Naive thymus-derived CD4-positive, alpha-beta T cell (primary cell): ENCODE measurements around the gene PRKAG2. TPM values are rescaled to one million over a fixed set of nuclear protein-coding genes. Genes with fewer than 3 reads are reported as not detected.

Experiments used
- ATAC-seq: fragments of 150-1000 bp; cut with Tn5 transposase; 2 replicates; pipeline ENCODE4 v1.10.0; 2021; ENCODE audit warnings: mild to moderate bottlenecking, moderate library complexity
- CTCF ChIA-PET: fragments of 350-600 bp; sonication (Branson Sonifier 250); formaldehyde crosslinking; loops from one replicate; lab custom pipeline; 2021; ENCODE audit warnings: antibody characterized with exemption; lab: Charles Lee
- POLR2A ChIA-PET: fragments of 350-600 bp; sonication (Branson Sonifier 250); formaldehyde crosslinking; loops from one replicate; lab custom pipeline; 2021; ENCODE audit warnings: antibody characterized with exemption, inconsistent platforms; lab: Charles Lee
- DNase-seq, 9 donors: peaks; one replicate each; pipeline versions ENCODE4 v3.0.0 to v3.0.0-alpha.2; 2020 to 2022; ENCODE audit warnings: mixed read lengths in 1 of 9
- H3K27ac ChIP-seq: one replicate; pipeline ENCODE4 v1.7.0; 2013; ENCODE audit warnings: mild to moderate bottlenecking, low read depth, low read length, moderate library complexity
- H3K27me3 ChIP-seq, 2 donors: one replicate each; pipeline ENCODE4 v1.7.0; 2013; ENCODE audit warnings: low read length in 2 of 2, mild to moderate bottlenecking in 2 of 2, moderate library complexity in 2 of 2; ENCODE audit not compliant: control insufficient read depth in 2 of 2, insufficient read depth in 2 of 2
- H3K36me3 ChIP-seq, 3 experiments: 1 replicate in 2 of 3; 2 replicates in 1 of 3; pipeline ENCODE4 v1.7.0; 2013; ENCODE audit warnings: low read length in 3 of 3, mild to moderate bottlenecking in 3 of 3, moderate library complexity in 1 of 3; ENCODE audit not compliant: insufficient read depth in 3 of 3, control insufficient read depth in 2 of 3
- H3K4me1 ChIP-seq, 2 donors: one replicate each; pipeline ENCODE4 v1.7.0; 2013; ENCODE audit warnings: low read length in 2 of 2, mild to moderate bottlenecking in 2 of 2, moderate library complexity in 1 of 2; ENCODE audit not compliant: control insufficient read depth in 2 of 2, insufficient read depth in 2 of 2
- H3K4me3 ChIP-seq: 2 replicates; pipeline ENCODE4 v1.7.0; 2013; ENCODE audit warnings: mild to moderate bottlenecking, low read length
- H3K9me3 ChIP-seq, 3 experiments: 1 replicate in 2 of 3; 2 replicates in 1 of 3; pipeline ENCODE4 v1.7.0; 2013; ENCODE audit warnings: low read length in 3 of 3; ENCODE audit not compliant: control insufficient read depth in 2 of 3
- H3K27ac Mint-ChIP-seq, 9 donors: one replicate each; pipeline ENCODE4 v1.8.0; 2020 to 2022; ENCODE audit warnings: mixed read lengths in 9 of 9, mild to moderate bottlenecking in 8 of 9, moderate library complexity in 5 of 9, inconsistent platforms in 2 of 9
- H3K27me3 Mint-ChIP-seq, 5 donors: one replicate each; pipeline ENCODE4 v1.8.0; 2021 to 2022; ENCODE audit warnings: mixed read lengths in 5 of 5, mild to moderate bottlenecking in 1 of 5
- H3K36me3 Mint-ChIP-seq, 5 donors: one replicate each; pipeline ENCODE4 v1.8.0; 2020 to 2022; ENCODE audit warnings: mixed read lengths in 5 of 5, mild to moderate bottlenecking in 3 of 5, inconsistent platforms in 1 of 5
- H3K4me1 Mint-ChIP-seq, 7 donors: one replicate each; pipeline ENCODE4 v1.8.0; 2020 to 2022; ENCODE audit warnings: mixed read lengths in 7 of 7, mild to moderate bottlenecking in 3 of 7, inconsistent platforms in 1 of 7
- H3K4me3 Mint-ChIP-seq, 10 donors: one replicate each; pipeline ENCODE4 v1.8.0; 2020 to 2022; ENCODE audit warnings: mild to moderate bottlenecking in 10 of 10, mixed read lengths in 10 of 10, moderate library complexity in 6 of 10, inconsistent platforms in 2 of 10
- H3K9me3 Mint-ChIP-seq, 11 donors: one replicate each; pipeline ENCODE4 v1.8.0; 2020 to 2022; ENCODE audit warnings: mixed read lengths in 11 of 11, mild to moderate bottlenecking in 4 of 11, inconsistent platforms in 1 of 11, moderate library complexity in 1 of 11
- intact Hi-C, 2 donors: fragments of 100-400 bp; cut with micrococcal nuclease; formaldehyde crosslinking; loops; one replicate each; pipeline ENCODE4 v1.15.1; 2023
- polyA plus RNA-seq, 2 donors: library from polyadenylated mRNA; unstranded; fragments of 300-500 nt; fragmentation: Illumina TruSeq; gene quantifications; one replicate each; pipeline ENCODE4 v1.2.3, GENCODE V29; 2021
- total RNA-seq, 6 experiments: library from RNA in 5 of 6; stranded (reverse) in 5 of 6; gene quantifications; 1 replicate in 5 of 6; 2 replicates in 1 of 6; pipeline ENCODE4 v1.2.3 and lab custom pipeline; 2021 to 2026

The PRKAG2 gene
- total and polyA plus RNA-seq, 7 experiments from 2014 or later = 15.0 to 74.4 (median 55.7) TPM

GRCh38 chr7:151735186-151735850, 141.6 kb downstream of the PRKAG2 start:
- intact Hi-C loops = no loop called here
- Mint-ChIP-seq H3K4me3 (no peak overlapping the region), H3K36me3 (peaks cover 0 to 6% (median under 1%) of the 10 kb centered on the region in 5 donors), H3K27me3 (no peaks in the 10 kb centered on the region), H3K4me1 (peaks cover 0 to 11% (median 5%) of the 10 kb centered on the region in 7 donors), H3K27ac (peak overlapping the region in 1 of 9 donors; percentile 4), H3K9me3 (no peaks in the 10 kb centered on the region)
- H3K27ac ChIP-seq = no peak overlapping the region
- no peak for ATAC-seq
- H3K4me3 ChIP-seq = no peak overlapping the region
- CTCF ChIA-PET = no interaction called here
- DNase-seq = no peak
- no peaks in the 10 kb centered on the region for H3K36me3 ChIP-seq
- no peaks in the 10 kb centered on the region for H3K9me3 ChIP-seq
- no peaks in the 10 kb centered on the region for H3K27me3 ChIP-seq
- POLR2A ChIA-PET = no interaction called here
- H3K4me1 ChIP-seq = no peaks in the 10 kb centered on the region

GRCh38 chr7:151732834-151733592, 143.9 kb downstream of the PRKAG2 start:
- intact Hi-C loops = no loop called here
- Mint-ChIP-seq H3K4me3 (no peak overlapping the region), H3K4me1 (peaks cover 0 to 15% (median 4%) of the 10 kb centered on the region in 7 donors), H3K27me3 (no peaks in the 10 kb centered on the region), H3K9me3 (no peaks in the 10 kb centered on the region), H3K27ac (no peak overlapping the region), H3K36me3 (peaks cover 0 to 10% (median 0%) of the 10 kb centered on the region in 5 donors)
- no peak for DNase-seq
- ChIA-PET CTCF (no interaction called here), POLR2A (no interaction called here)
- no peaks in the 10 kb centered on the region for H3K36me3 ChIP-seq
- no peaks in the 10 kb centered on the region for H3K9me3 ChIP-seq
- no peaks in the 10 kb centered on the region for H3K4me1 ChIP-seq
- ATAC-seq = no peak
- no peaks in the 10 kb centered on the region for H3K27me3 ChIP-seq
- no peak overlapping the region for H3K4me3 ChIP-seq
- no peak overlapping the region for H3K27ac ChIP-seq

- H3K36me3 Mint-ChIP-seq = peaks cover 0 to 10% (median 0%) of the 10 kb centered on the region in 5 donors
- Histone ChIP-seq H3K36me3 (no peaks in the 10 kb centered on the region), H3K9me3 (no peaks in the 10 kb centered on the region), H3K4me3 (no peak overlapping the region), H3K27ac (no peak overlapping the region), H3K27me3 (no peaks in the 10 kb centered on the region), H3K4me1 (no peaks in the 10 kb centered on the region)
- CTCF ChIA-PET = interaction anchor here (0.7 kb wide), 1 partner anchor 46 kb away, joined by 4 read pairs; no protein-coding TSS in a partner anchor
- no peaks in the 10 kb centered on the region for H3K9me3 Mint-ChIP-seq
- intact Hi-C loops = no loop called here
- H3K27ac Mint-ChIP-seq = no peak overlapping the region
- POLR2A ChIA-PET = no interaction called here
- DNase-seq (no peak), ATAC-seq (no peak)
- no peaks in the 10 kb centered on the region for H3K27me3 Mint-ChIP-seq
- peaks cover 0 to 15% (median 4%) of the 10 kb centered on the region in 7 donors for H3K4me1 Mint-ChIP-seq
- no peak overlapping the region for H3K4me3 Mint-ChIP-seq
Observed at GRCh38 chr7:151732292-151732691, 144.6 kb downstream of the PRKAG2 start.

DNA sequence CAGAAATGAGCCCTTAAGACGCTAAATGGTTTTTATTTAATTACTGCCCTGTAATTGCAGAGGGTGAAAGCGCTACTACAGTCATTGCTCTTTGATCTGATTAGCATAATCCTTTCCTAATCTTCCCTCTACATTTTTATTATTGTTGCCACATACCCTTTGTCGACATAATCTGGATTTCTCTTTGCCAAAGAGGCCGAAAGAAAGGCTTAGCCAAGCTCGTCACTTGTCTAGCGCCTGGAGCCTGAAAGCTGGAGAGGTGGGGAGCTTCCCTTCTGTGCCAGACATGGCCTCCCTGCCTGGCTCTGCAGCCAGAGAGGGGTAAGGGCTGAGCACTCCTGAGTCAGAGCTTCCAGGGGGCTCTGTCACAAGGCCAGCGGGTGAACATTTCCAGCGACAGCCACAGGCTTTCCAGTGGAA, 145.9 kb downstream of the PRKAG2 start:
- ChIA-PET POLR2A (no interaction called here), CTCF (no interaction called here)
- DNase-seq (no peak), ATAC-seq (no peak)
- H3K36me3 Mint-ChIP-seq = peaks cover 0 to 13% (median 0%) of the 10 kb centered on the region in 5 donors
- peaks cover 0 to 16% (median 4%) of the 10 kb centered on the region in 7 donors for H3K4me1 Mint-ChIP-seq
- H3K27me3 Mint-ChIP-seq = no peaks in the 10 kb centered on the region
- H3K9me3 Mint-ChIP-seq = no peaks in the 10 kb centered on the region
- no peaks in the 10 kb centered on the region for H3K9me3 ChIP-seq
- H3K4me3 Mint-ChIP-seq = no peak overlapping the region
- H3K4me3 ChIP-seq = no peak overlapping the region
- no peaks in the 10 kb centered on the region for H3K36me3 ChIP-seq
- H3K27ac ChIP-seq = no peak overlapping the region
- no peak overlapping the region for H3K27ac Mint-ChIP-seq
- intact Hi-C loops = no loop called here
- no peaks in the 10 kb centered on the region for H3K27me3 ChIP-seq
- H3K4me1 ChIP-seq = no peaks in the 10 kb centered on the region

DNA sequence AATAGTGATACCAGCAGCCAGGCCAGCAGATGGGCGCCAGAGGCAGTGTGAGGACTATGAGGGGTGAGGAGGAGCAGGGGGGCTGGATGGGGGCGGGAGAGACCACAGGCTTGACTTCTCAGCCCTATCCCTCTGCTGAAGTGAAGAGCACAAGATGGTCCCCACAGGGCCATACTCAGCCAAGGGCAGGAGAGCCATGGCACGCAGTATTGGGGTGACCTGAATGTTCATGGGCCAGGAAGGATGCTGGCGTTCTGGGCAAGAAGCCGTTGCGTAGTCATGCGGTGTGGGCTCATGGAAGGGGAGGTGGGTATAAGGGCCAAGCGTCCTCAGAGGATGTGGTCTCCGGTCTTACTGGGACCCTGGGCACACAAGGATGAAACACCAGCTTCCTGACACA, 146.3 kb downstream of the PRKAG2 start:
- H3K9me3 ChIP-seq = no peaks in the 10 kb centered on the region
- ATAC-seq (no peak), DNase-seq (no peak)
- peaks cover 0 to 13% (median 0%) of the 10 kb centered on the region in 5 donors for H3K36me3 Mint-ChIP-seq
- no peaks in the 10 kb centered on the region for H3K27me3 Mint-ChIP-seq
- H3K4me3 ChIP-seq = no peak overlapping the region
- CTCF ChIA-PET = no interaction called here
- H3K4me3 Mint-ChIP-seq = no peak overlapping the region
- no peak overlapping the region for H3K27ac ChIP-seq
- no peaks in the 10 kb centered on the region for H3K27me3 ChIP-seq
- POLR2A ChIA-PET = no interaction called here
- intact Hi-C loops = no loop called here
- H3K4me1 ChIP-seq = no peaks in the 10 kb centered on the region
- no peaks in the 10 kb centered on the region for H3K36me3 ChIP-seq
- no peaks in the 10 kb centered on the region for H3K9me3 Mint-ChIP-seq
- peaks cover 0 to 18% (median 4%) of the 10 kb centered on the region in 7 donors for H3K4me1 Mint-ChIP-seq
- H3K27ac Mint-ChIP-seq = no peak overlapping the region

DNA sequence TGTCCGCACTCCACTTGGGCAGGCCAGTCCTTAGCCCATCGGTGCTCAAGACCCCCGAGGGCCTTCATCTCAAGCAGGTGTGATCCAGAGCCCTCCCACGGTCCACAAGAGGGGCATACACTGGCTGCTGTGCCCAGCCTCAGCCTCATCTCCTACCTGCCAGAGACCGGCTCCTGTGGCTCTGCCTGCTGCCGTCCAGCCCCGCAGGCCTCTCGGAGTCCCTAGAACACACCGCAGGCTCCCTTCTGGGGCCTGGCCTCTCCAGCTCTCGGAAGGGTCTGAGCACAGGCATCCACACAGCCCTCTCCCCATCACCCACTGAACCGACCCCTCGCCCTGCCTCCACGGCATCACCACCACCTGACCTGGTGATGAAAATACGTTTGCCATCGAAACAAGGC, 147.4 kb downstream of the PRKAG2 start:
- ChIA-PET CTCF (no interaction called here), POLR2A (no interaction called here)
- Histone ChIP-seq H3K27ac (no peak overlapping the region), H3K4me1 (no peaks in the 10 kb centered on the region), H3K36me3 (no peaks in the 10 kb centered on the region), H3K9me3 (no peaks in the 10 kb centered on the region), H3K4me3 (no peak overlapping the region), H3K27me3 (no peaks in the 10 kb centered on the region)
- H3K27ac Mint-ChIP-seq = no peak overlapping the region
- DNase-seq (no peak), ATAC-seq (no peak)
- H3K4me1 Mint-ChIP-seq = peaks cover 0 to 20% (median 4%) of the 10 kb centered on the region in 7 donors
- no peaks in the 10 kb centered on the region for H3K9me3 Mint-ChIP-seq
- H3K4me3 Mint-ChIP-seq = no peak overlapping the region
- H3K27me3 Mint-ChIP-seq = no peaks in the 10 kb centered on the region
- intact Hi-C loops = no loop called here
- H3K36me3 Mint-ChIP-seq = peaks cover 0 to 17% (median 0%) of the 10 kb centered on the region in 5 donors
